HG02798 (cell line): ENCODE measurements around the gene C11orf91.
"Not testable (repeated sequence)": the region's sequence is repeated elsewhere in the genome, so short reads cannot be mapped to it uniquely, and the experiment has no call there.

ENCODE experiments used
- ATAC-seq: cut with Tn5 transposase; IDR thresholded peaks from one replicate; pipeline ENCODE4 v1.9.1; 2021; ENCODE audit warnings: mild to moderate bottlenecking; ENCODE audit not compliant: unreplicated experiment, poor library complexity

The C11orf91 gene

GRCh38 chr11:33700502-33701271 is at the start of gene C11orf91:
Gene C11orf91, minus strand, starts transcription at chr11:33700826. Its CDS starts 86 bp downstream, at chr11:33700740.
- peak; percentile 94 for ATAC-seq

GRCh38 chr11:33747979-33748378 is 47.4 kb upstream of the C11orf91 start:
- ATAC-seq, result no peak

- no peak for ATAC-seq
Measured at GRCh38 chr11:33743291-33743690, 42.7 kb upstream of the C11orf91 start.

- no peak for ATAC-seq
Measured at GRCh38 chr11:33742249-33742851, 41.7 kb upstream of the C11orf91 start.

GRCh38 chr11:33741806-33742205 is 41.2 kb upstream of the C11orf91 start:
- ATAC-seq, result no peak

GRCh38 chr11:33737362-33737821 is 36.8 kb upstream of the C11orf91 start:
- ATAC-seq, result no peak

- peak; percentile 65 for ATAC-seq
Measured at GRCh38 chr11:33736148-33736812, 35.7 kb upstream of the C11orf91 start, which contains the start of gene CD59. Gene CD59, minus strand, starts transcription at chr11:33736423. Its CDS starts 13,978 bp downstream, at chr11:33722445.

- peak; percentile 63 for ATAC-seq
Measured at GRCh38 chr11:33735271-33736147, 34.9 kb upstream of the C11orf91 start.

GRCh38 chr11:33734441-33735270 is 34.0 kb upstream of the C11orf91 start:
- ATAC-seq, result no peak

GRCh38 chr11:33733980-33734379 is 33.4 kb upstream of the C11orf91 start:
- ATAC-seq, result no peak

GRCh38 chr11:33731723-33732531 is 31.3 kb upstream of the C11orf91 start:
- no peak for ATAC-seq

- ATAC-seq, result no peak
Measured at GRCh38 chr11:33730716-33731115, 30.1 kb upstream of the C11orf91 start.

- not testable (repeated sequence) for ATAC-seq
Measured at GRCh38 chr11:33729072-33729664, 28.5 kb upstream of the C11orf91 start.

- ATAC-seq, result not testable (repeated sequence)
Measured at GRCh38 chr11:33727539-33727938, 26.9 kb upstream of the C11orf91 start.

- ATAC-seq, result no peak
Measured at GRCh38 chr11:33725496-33725895, 24.9 kb upstream of the C11orf91 start.

GRCh38 chr11:33724644-33725035 is 24.0 kb upstream of the C11orf91 start:
- ATAC-seq, result no peak

- ATAC-seq, result peak; percentile 25
Measured at GRCh38 chr11:33723238-33723881, 22.7 kb upstream of the C11orf91 start.
